Keratinocyte (primary cell): ENCODE data around the gene RHBDD3.

Source experiments
- EZH2 ChIP-seq: IDR thresholded peaks from one replicate; pipeline ENCODE4 v1.6.1; 2012; ENCODE audit warnings: inconsistent platforms, mild to moderate bottlenecking, low read length, moderate library complexity
- TF ChIP-seq, protein P1 (sequence below), 3 experiments: IDR thresholded peaks in 1 of 3; conservative IDR thresholded peaks in 1 of 3; optimal IDR thresholded peaks in 1 of 3; 2 replicates in 2 of 3; 3 replicates in 1 of 3; pipeline versions ENCODE3 to v1.5.1; 2011; ENCODE audit warnings: low read length in 3 of 3, mild to moderate bottlenecking in 3 of 3, moderate library complexity in 2 of 3, control low read depth in 1 of 3, inconsistent platforms in 1 of 3; ENCODE audit not compliant: insufficient read depth in 2 of 3; ENCODE audit errors: extremely low read depth in 1 of 3

DNA sequence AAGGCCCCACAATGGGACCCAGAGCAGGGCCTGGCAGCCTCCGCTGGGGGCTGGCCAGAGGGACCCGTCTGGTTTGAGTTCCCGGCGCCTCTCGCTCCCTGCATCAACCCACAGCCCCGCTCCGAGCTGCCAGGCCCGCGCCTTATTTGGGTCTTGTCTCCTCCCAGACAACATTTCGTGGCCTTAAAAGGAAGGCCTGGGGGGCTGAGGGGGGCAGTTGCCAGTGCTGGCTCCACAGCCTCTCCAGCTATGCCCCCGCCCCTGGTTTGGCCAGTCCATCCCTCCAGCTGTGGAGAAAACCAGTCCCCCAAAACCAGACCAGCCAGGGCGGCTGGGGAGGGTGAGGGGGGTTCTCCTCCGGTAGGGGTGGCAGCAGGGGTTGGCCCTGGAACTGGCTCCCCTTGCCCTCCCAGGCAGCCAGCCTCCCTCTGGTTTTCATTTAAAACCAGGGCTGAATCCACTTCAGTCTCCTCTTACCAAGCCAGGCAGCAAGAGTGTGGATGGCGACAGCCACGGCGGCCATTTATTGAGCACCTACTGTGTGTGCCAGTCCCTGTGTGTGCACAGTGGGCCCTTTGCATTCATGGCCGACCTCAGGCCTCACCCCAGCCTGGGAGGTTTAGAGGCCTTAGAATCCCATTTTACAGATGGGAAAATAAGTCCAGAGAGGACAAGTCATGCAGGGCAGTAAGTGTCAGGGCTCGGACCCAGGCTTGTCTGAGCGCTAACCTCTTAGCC is 43.5 kb downstream of the RHBDD3 start:
- no peak for TF ChIP-seq EZH2
- TF ChIP-seq, protein P1, sequence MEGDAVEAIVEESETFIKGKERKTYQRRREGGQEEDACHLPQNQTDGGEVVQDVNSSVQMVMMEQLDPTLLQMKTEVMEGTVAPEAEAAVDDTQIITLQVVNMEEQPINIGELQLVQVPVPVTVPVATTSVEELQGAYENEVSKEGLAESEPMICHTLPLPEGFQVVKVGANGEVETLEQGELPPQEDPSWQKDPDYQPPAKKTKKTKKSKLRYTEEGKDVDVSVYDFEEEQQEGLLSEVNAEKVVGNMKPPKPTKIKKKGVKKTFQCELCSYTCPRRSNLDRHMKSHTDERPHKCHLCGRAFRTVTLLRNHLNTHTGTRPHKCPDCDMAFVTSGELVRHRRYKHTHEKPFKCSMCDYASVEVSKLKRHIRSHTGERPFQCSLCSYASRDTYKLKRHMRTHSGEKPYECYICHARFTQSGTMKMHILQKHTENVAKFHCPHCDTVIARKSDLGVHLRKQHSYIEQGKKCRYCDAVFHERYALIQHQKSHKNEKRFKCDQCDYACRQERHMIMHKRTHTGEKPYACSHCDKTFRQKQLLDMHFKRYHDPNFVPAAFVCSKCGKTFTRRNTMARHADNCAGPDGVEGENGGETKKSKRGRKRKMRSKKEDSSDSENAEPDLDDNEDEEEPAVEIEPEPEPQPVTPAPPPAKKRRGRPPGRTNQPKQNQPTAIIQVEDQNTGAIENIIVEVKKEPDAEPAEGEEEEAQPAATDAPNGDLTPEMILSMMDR (optimal IDR thresholded peaks at IDR 0.05 in 1 of 3, IDR thresholded peaks at IDR 0.05 in 1 of 3, conservative IDR thresholded peaks at IDR 0.05 in 1 of 3; ENCODE audit: extremely low read depth in 1 of 3, insufficient read depth in 2 of 3, low read length in 3 of 3), result no peak
